ENCODE results near the gene RNPS1.

GRCh38 chr16:2299121-2299914 is 31.4 kb upstream of the RNPS1 start:
- no peak for TF ChIP-seq CTCF (IDR thresholded peaks at IDR 0.05; ENCODE audit: insufficient read depth, low read length)
- no peak for TF ChIP-seq SPI1 (IDR thresholded peaks at IDR 0.05; ENCODE audit: borderline replicate concordance, low read depth)
